H9 (cell line): ENCODE data around the gene MTA1. TPM values are rescaled to one million over a fixed set of nuclear protein-coding genes. Genes with fewer than 3 reads are reported as not detected.
A peak's percentile ranks its signal among the peaks of the same experiment; 100 is the strongest.

ENCODE experiments used
- DNase-seq: peaks from one replicate; pipeline ENCODE4 v3.0.0-alpha.2; 2017
- H2AFZ ChIP-seq: one replicate; pipeline ENCODE4 v1.6.1; 2013; ENCODE audit warnings: mild to moderate bottlenecking, low read length, control low read depth, moderate library complexity
- H2AK5ac ChIP-seq: 2 replicates; pipeline ENCODE4 v1.6.1; 2013; ENCODE audit warnings: low read length, control low read depth, mixed read lengths; ENCODE audit not compliant: insufficient read length
- H2BK120ac ChIP-seq: one replicate; pipeline ENCODE4 v1.6.1; 2013; ENCODE audit warnings: low read depth, mild to moderate bottlenecking, low read length, control low read depth, inconsistent platforms; ENCODE audit not compliant: poor library complexity, severe bottlenecking
- H2BK12ac ChIP-seq: 2 replicates; pipeline ENCODE4 v1.6.1; 2013; ENCODE audit warnings: low read length, control low read depth, mixed read lengths, low read depth; ENCODE audit not compliant: insufficient read length
- H2BK15ac ChIP-seq: 2 replicates; pipeline ENCODE4 v1.6.1; 2013; ENCODE audit warnings: low read depth, low read length, control low read depth
- H2BK20ac ChIP-seq: one replicate; pipeline ENCODE4 v1.6.1; 2013; ENCODE audit warnings: low read depth, mild to moderate bottlenecking, low read length, control low read depth, inconsistent platforms; ENCODE audit not compliant: poor library complexity, severe bottlenecking
- H2BK5ac ChIP-seq: 2 replicates; pipeline ENCODE4 v1.6.1; 2013; ENCODE audit warnings: low read length, control low read depth, mixed read lengths; ENCODE audit not compliant: insufficient read length
- H3K14ac ChIP-seq: 2 replicates; pipeline ENCODE4 v1.6.1; 2013; ENCODE audit warnings: low read length, control low read depth; ENCODE audit not compliant: insufficient read depth
- H3K18ac ChIP-seq: 2 replicates; pipeline ENCODE4 v1.6.1; 2013; ENCODE audit warnings: low read depth, mild to moderate bottlenecking, mixed read lengths, low read length, control low read depth; ENCODE audit not compliant: insufficient read length
- H3K23ac ChIP-seq: 2 replicates; pipeline ENCODE4 v1.6.1; 2013; ENCODE audit warnings: low read length, control low read depth, mixed read lengths, low read depth; ENCODE audit not compliant: insufficient read length
- H3K23me2 ChIP-seq: 2 replicates; pipeline ENCODE4 v1.6.1; 2013; ENCODE audit warnings: low read depth, mild to moderate bottlenecking, mixed read lengths, low read length, control low read depth; ENCODE audit not compliant: insufficient read length, poor library complexity, severe bottlenecking
- H3K27ac ChIP-seq: 2 replicates; pipeline ENCODE4 v1.5.1; 2013; ENCODE audit warnings: low read length, control low read depth, mixed read lengths, low read depth; ENCODE audit not compliant: insufficient read length
- H3K27me3 ChIP-seq: 2 replicates; pipeline ENCODE4 v1.6.1; 2013; ENCODE audit warnings: low read length, control low read depth, inconsistent platforms; ENCODE audit not compliant: insufficient read depth
- H3K4ac ChIP-seq: 2 replicates; pipeline ENCODE4 v1.6.1; 2013; ENCODE audit warnings: low read depth, mild to moderate bottlenecking, control low read depth, inconsistent platforms, low read length, moderate library complexity
- H3K4me1 ChIP-seq: 2 replicates; pipeline ENCODE4 v1.6.1; 2013; ENCODE audit warnings: low read length, control low read depth, inconsistent platforms; ENCODE audit not compliant: insufficient read depth
- H3K4me2 ChIP-seq: 2 replicates; pipeline ENCODE4 v1.6.1; 2013; ENCODE audit warnings: low read length, control low read depth, mixed read lengths; ENCODE audit not compliant: insufficient read length, insufficient read depth
- H3K56ac ChIP-seq: 2 replicates; pipeline ENCODE4 v1.6.1; 2013; ENCODE audit warnings: low read depth, mild to moderate bottlenecking, mixed read lengths, low read length, control low read depth; ENCODE audit not compliant: insufficient read length
- H3K79me1 ChIP-seq: 2 replicates; pipeline ENCODE4 v1.6.1; 2013; ENCODE audit warnings: low read depth, mild to moderate bottlenecking, moderate library complexity, low read length, control low read depth, inconsistent platforms; ENCODE audit not compliant: insufficient read depth, poor library complexity, severe bottlenecking
- H3K79me2 ChIP-seq: 2 replicates; pipeline ENCODE4 v1.6.1; 2013; ENCODE audit warnings: low read length, control low read depth, inconsistent platforms; ENCODE audit not compliant: insufficient read depth
- H3K9ac ChIP-seq: 2 replicates; pipeline ENCODE4 v1.6.1; 2013; ENCODE audit warnings: low read length, control low read depth, mixed read lengths; ENCODE audit not compliant: insufficient read length; ENCODE audit errors: extremely low read depth
- H3K9me3 ChIP-seq: one replicate; pipeline ENCODE4 v1.6.1; 2013; ENCODE audit warnings: low read depth, low read length, inconsistent platforms; ENCODE audit not compliant: control insufficient read depth
- H3T11ph ChIP-seq: one replicate; pipeline ENCODE4 v1.6.1; 2013; ENCODE audit warnings: mild to moderate bottlenecking, low read length, control low read depth, inconsistent platforms
- H4K20me1 ChIP-seq: one replicate; pipeline ENCODE4 v1.6.1; 2013; ENCODE audit not compliant: control insufficient read depth, insufficient read length, insufficient read depth
- H4K5ac ChIP-seq: 2 replicates; pipeline ENCODE4 v1.6.1; 2013; ENCODE audit warnings: low read depth, mild to moderate bottlenecking, mixed read lengths, low read length, control low read depth; ENCODE audit not compliant: insufficient read length
- H4K8ac ChIP-seq: replicated peaks from 2 replicates; pipeline ENCODE4 v1.6.1; 2013; ENCODE audit warnings: low read length, control low read depth, mixed read lengths, low read depth; ENCODE audit not compliant: insufficient read length
- H4K91ac ChIP-seq: 2 replicates; pipeline ENCODE4 v1.6.1; 2013; ENCODE audit warnings: low read depth, mild to moderate bottlenecking, moderate library complexity, mixed read lengths, low read length, control low read depth; ENCODE audit not compliant: insufficient read length
- H3K27ac Mint-ChIP-seq, 3 experiments: 2 replicates in 2 of 3; 3 replicates in 1 of 3; pipeline ENCODE4 v1.8.0; 2020 to 2021; ENCODE audit warnings: mixed read lengths in 3 of 3, mild to moderate bottlenecking in 1 of 3, moderate library complexity in 1 of 3
- H3K27me3 Mint-ChIP-seq: 2 replicates; pipeline ENCODE4 v1.8.0; 2021; ENCODE audit warnings: low read depth, mild to moderate bottlenecking, moderate library complexity, mixed read lengths
- H3K36me3 Mint-ChIP-seq, 3 experiments: 2 replicates in 2 of 3; 3 replicates in 1 of 3; pipeline ENCODE4 v1.8.0; 2020 to 2021; ENCODE audit warnings: low read depth in 3 of 3, mixed read lengths in 3 of 3; ENCODE audit not compliant: insufficient read depth in 1 of 3
- H3K4me1 Mint-ChIP-seq, 2 experiments: 2 replicates each; pipeline ENCODE4 v1.8.0; 2020; ENCODE audit warnings: mixed read lengths in 2 of 2
- H3K4me3 Mint-ChIP-seq, 2 experiments: 2 replicates in 1 of 2; 3 replicates in 1 of 2; pipeline ENCODE4 v1.8.0; 2020 to 2021; ENCODE audit warnings: mild to moderate bottlenecking in 2 of 2, mixed read lengths in 2 of 2, moderate library complexity in 1 of 2
- H3K9me3 Mint-ChIP-seq, 2 experiments: 2 replicates in 1 of 2; 3 replicates in 1 of 2; pipeline ENCODE4 v1.8.0; 2020; ENCODE audit warnings: mild to moderate bottlenecking in 2 of 2, mixed read lengths in 2 of 2, moderate library complexity in 1 of 2
- CTCF ChIP-seq: fragments of 200-600 bp; sonication (generic); conservative IDR thresholded peaks from 3 replicates; pipeline ENCODE4 v1.8.0; 2021; ENCODE audit warnings: antibody characterized with exemption, mild to moderate bottlenecking
- WGBS: extraction: QIAGEN DNeasy Blood & Tissue Kit; methylation state at CpG from one replicate; pipeline ENCODE4 v1.1.7; 2013; ENCODE audit warnings: missing lambda C conversion rate, low lambda C conversion rate, mixed read lengths; ENCODE audit not compliant: insufficient read length; ENCODE audit errors: extremely low coverage; 5-methylcytosine and 5-hydroxymethylcytosine counted together
- total RNA-seq: library from RNA; stranded (reverse); gene quantifications from 2 replicates; pipeline ENCODE4 v1.2.1, GENCODE V29; 2021

The MTA1 gene
- total RNA-seq, 1 experiment from 2014 or later, result 230 TPM

- TF ChIP-seq CTCF, result peak; percentile 54
- no peak overlapping the region for H3K27ac Mint-ChIP-seq
- H2AK5ac ChIP-seq, result no peak overlapping the region
- H2BK12ac ChIP-seq, result no peak overlapping the region
- H3K9ac ChIP-seq, result no peak overlapping the region
- H3K27me3 Mint-ChIP-seq, result peaks cover 12% of the 10 kb centered on the region
- H2AFZ ChIP-seq, result no peak overlapping the region
- no peak overlapping the region for H3K27ac ChIP-seq
- H2BK20ac ChIP-seq, result no peak overlapping the region
- peak; percentile 71 for DNase-seq
- H3K9me3 Mint-ChIP-seq, result no peaks in the 10 kb centered on the region
- H2BK15ac ChIP-seq, result no peak overlapping the region
- H3K56ac ChIP-seq, result no peak overlapping the region
- no peak overlapping the region for H3K14ac ChIP-seq
- no peaks in the 10 kb centered on the region for H4K20me1 ChIP-seq
- H2BK120ac ChIP-seq, result no peak overlapping the region
- no CpG with 5 or more reads among the region's 19 CpGs for WGBS
- H2BK5ac ChIP-seq, result no peak overlapping the region
- H3K23me2 ChIP-seq, result peaks cover 8% of the 10 kb centered on the region
- H3K4ac ChIP-seq, result no peak overlapping the region
- no peaks in the 10 kb centered on the region for H3K79me1 ChIP-seq
- no peaks in the 10 kb centered on the region; the same call in 1 of the 2 replicates for H3K4me1 ChIP-seq
- H3K27me3 ChIP-seq, result peaks cover 8% of the 10 kb centered on the region; the same call in 1 of the 2 replicates
- no peak overlapping the region for H3K18ac ChIP-seq
- no peak overlapping the region for H4K8ac ChIP-seq
- H4K5ac ChIP-seq, result no peak overlapping the region
- H3K23ac ChIP-seq, result no peak overlapping the region
- no peak overlapping the region for H4K91ac ChIP-seq
- no peak overlapping the region for H3K4me2 ChIP-seq
- H3K9me3 ChIP-seq, result no peaks in the 10 kb centered on the region
- no peaks in the 10 kb centered on the region for H3K79me2 ChIP-seq
- peaks cover 0 to 5% (median 0%) of the 10 kb centered on the region in 3 experiments; a peak in 2 of 7 replicates for H3K36me3 Mint-ChIP-seq
- H3T11ph ChIP-seq, result no peak overlapping the region
- H3K4me1 Mint-ChIP-seq, result peaks cover 0 to 9% of the 10 kb centered on the region in 2 experiments; a peak in 1 of 4 replicates
- no peak overlapping the region for H3K4me3 Mint-ChIP-seq
These were observed 51.7 kb downstream of the MTA1 start for GRCh38 chr14:105471297-105471821.
